Kidney (tissue), 14 donors: ENCODE measurements around the gene CLP1. TPM values are rescaled to one million over a fixed set of nuclear protein-coding genes. Genes with fewer than 3 reads are reported as not detected.

Experiments used
- DNase-seq, 5 donors: peaks; one replicate each; pipeline ENCODE4 v3.0.0-alpha.2; 2013 to 2020
- FAIRE-seq: peaks from 2 replicates; lab custom pipeline; 2012; peaks lifted over from hg19 to GRCh38; lab: Jason Lieb, UNC
- H3K27ac ChIP-seq, 2 donors: one replicate each; pipeline ENCODE4 v1.7.0; 2013; ENCODE audit warnings: low read depth in 2 of 2, low read length in 2 of 2, inconsistent platforms in 1 of 2
- H3K27me3 ChIP-seq: one replicate; pipeline ENCODE4 v1.7.1; 2013; ENCODE audit warnings: low read length, inconsistent platforms; ENCODE audit not compliant: control insufficient read depth, insufficient read depth
- H3K36me3 ChIP-seq, 3 donors: one replicate each; pipeline versions ENCODE4 v1.7.0 to v1.7.1; 2013; ENCODE audit warnings: low read length in 3 of 3, control low read depth in 1 of 3, inconsistent platforms in 1 of 3; ENCODE audit not compliant: insufficient read depth in 3 of 3, control insufficient read depth in 2 of 3
- H3K4me1 ChIP-seq, 3 donors: one replicate each; pipeline versions ENCODE4 v1.7.0 to v1.7.1; 2013; ENCODE audit warnings: low read length in 3 of 3, inconsistent platforms in 1 of 3, low read depth in 1 of 3; ENCODE audit not compliant: control insufficient read depth in 2 of 3, insufficient read depth in 2 of 3
- H3K4me3 ChIP-seq, 3 donors: one replicate each; pipeline versions ENCODE4 v1.7.0 to v1.8.1; 2013; ENCODE audit warnings: low read length in 3 of 3, control low read depth in 1 of 3, inconsistent platforms in 1 of 3
- H3K9ac ChIP-seq, 3 donors: one replicate each; pipeline versions ENCODE4 v1.7.0 to v1.7.1; 2013; ENCODE audit warnings: low read length in 3 of 3, control low read depth in 1 of 3, inconsistent platforms in 1 of 3
- H3K9me3 ChIP-seq, 3 donors: one replicate each; pipeline versions ENCODE4 v1.7.0 to v1.7.1; 2013; ENCODE audit warnings: low read length in 3 of 3, control low read depth in 1 of 3, inconsistent platforms in 1 of 3; ENCODE audit not compliant: control insufficient read depth in 2 of 3, insufficient read depth in 1 of 3
- intact Hi-C: fragments of 100-400 bp; cut with DNase I; formaldehyde crosslinking; loops from one replicate; pipeline ENCODE4 v1.11.1; 2022
- polyA plus RNA-seq: library from polyadenylated mRNA; stranded (reverse); fragments of 350-450 nt; fragmentation: Illumina TruSeq; extraction: RNeasy Lipid Tissue Mini Kit (QIAGEN cat#74804); gene quantifications from one replicate; pipeline ENCODE4 v1.2.3, GENCODE V29; 2014; ENCODE audit warnings: low read depth, low replicate concordance; ENCODE audit not compliant: insufficient read depth
- total RNA-seq: library from RNA; stranded (reverse); fragmentation: NEBNext Ultra II Directional; extraction: Animal tissue kit (Norgen Biotek cat#: 25700); gene quantifications from one replicate; pipeline ENCODE4 v1.2.1, GENCODE V29; 2021
- TF ChIP-seq, protein P1 (sequence below): IDR thresholded peaks from 3 replicates; pipeline ENCODE4 v1.5.1; 2012; ENCODE audit warnings: mild to moderate bottlenecking, moderate library complexity, borderline replicate concordance; ENCODE audit not compliant: insufficient read depth; ENCODE audit errors: extremely low read depth
- donor health status: control.
- donor health status: control.
- donor health status: control.
- donor health status: control.
- donor health status: control.
- donor health status: DM: yes; HTN: yes; CAD: no.
- donor health status: Normal renal cell carcinoma (clear cell type).

The CLP1 gene
- total and polyA plus RNA-seq, 2 donors from 2014 or later: 8.5 to 12.2 TPM

DNA sequence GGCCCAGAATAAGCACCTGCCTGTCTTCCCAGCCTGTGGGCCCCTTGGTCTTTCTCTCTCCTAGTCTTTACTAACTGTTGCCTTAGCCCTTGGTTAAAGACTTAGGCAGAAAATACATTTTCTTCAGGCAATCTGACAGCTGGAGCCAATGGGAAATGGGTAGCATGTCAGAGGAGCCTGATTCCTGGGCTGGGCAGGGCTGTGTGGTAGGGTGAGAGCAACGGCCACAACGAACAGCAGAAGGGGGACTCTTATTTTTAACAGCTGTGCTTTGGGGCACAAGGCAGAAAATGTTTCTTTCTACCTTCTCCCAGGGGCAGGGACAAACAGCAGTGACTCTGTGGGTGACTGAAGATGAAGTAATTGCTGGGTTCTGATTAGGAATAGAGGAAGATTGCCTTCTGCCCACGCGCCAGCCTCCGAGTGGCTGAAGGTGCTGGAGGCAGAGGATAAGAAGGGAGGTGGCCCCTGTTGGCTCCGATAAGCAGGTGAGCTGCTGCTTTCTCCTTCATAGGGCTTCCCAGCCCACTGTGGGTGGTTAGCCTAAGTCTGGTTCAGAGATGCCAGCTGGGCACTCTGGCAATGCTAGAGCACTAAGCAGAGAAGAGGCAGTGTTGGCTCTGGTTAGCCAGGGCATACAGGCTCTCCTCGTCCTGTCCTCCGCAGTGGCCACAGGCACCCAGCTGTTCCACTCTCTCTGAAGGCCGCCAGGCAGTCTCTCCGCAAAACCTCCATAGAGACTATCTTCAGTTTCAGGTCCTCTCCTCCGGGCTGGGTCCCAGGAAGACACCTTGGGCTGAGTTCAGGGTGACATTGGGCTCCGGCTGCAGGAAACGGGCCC is 9.4 kb upstream of the CLP1 start:
- no peaks in the 10 kb centered on the region for H3K9me3 ChIP-seq
- H3K27ac ChIP-seq: no peak overlapping the region
- intact Hi-C loops: no loop called here
- H3K27me3 ChIP-seq: peaks cover 7% of the 10 kb centered on the region
- TF ChIP-seq, protein P1, sequence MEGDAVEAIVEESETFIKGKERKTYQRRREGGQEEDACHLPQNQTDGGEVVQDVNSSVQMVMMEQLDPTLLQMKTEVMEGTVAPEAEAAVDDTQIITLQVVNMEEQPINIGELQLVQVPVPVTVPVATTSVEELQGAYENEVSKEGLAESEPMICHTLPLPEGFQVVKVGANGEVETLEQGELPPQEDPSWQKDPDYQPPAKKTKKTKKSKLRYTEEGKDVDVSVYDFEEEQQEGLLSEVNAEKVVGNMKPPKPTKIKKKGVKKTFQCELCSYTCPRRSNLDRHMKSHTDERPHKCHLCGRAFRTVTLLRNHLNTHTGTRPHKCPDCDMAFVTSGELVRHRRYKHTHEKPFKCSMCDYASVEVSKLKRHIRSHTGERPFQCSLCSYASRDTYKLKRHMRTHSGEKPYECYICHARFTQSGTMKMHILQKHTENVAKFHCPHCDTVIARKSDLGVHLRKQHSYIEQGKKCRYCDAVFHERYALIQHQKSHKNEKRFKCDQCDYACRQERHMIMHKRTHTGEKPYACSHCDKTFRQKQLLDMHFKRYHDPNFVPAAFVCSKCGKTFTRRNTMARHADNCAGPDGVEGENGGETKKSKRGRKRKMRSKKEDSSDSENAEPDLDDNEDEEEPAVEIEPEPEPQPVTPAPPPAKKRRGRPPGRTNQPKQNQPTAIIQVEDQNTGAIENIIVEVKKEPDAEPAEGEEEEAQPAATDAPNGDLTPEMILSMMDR: no peak
- H3K9ac ChIP-seq: no peak overlapping the region
- H3K4me3 ChIP-seq: no peak overlapping the region
- peaks cover 3 to 28% (median 5%) of the 10 kb centered on the region in 3 donors for H3K4me1 ChIP-seq
- FAIRE-seq (no peak), DNase-seq (peak in 4 of 5 donors; percentile 30 to 69 (median 36))
- no peaks in the 10 kb centered on the region for H3K36me3 ChIP-seq

DNA sequence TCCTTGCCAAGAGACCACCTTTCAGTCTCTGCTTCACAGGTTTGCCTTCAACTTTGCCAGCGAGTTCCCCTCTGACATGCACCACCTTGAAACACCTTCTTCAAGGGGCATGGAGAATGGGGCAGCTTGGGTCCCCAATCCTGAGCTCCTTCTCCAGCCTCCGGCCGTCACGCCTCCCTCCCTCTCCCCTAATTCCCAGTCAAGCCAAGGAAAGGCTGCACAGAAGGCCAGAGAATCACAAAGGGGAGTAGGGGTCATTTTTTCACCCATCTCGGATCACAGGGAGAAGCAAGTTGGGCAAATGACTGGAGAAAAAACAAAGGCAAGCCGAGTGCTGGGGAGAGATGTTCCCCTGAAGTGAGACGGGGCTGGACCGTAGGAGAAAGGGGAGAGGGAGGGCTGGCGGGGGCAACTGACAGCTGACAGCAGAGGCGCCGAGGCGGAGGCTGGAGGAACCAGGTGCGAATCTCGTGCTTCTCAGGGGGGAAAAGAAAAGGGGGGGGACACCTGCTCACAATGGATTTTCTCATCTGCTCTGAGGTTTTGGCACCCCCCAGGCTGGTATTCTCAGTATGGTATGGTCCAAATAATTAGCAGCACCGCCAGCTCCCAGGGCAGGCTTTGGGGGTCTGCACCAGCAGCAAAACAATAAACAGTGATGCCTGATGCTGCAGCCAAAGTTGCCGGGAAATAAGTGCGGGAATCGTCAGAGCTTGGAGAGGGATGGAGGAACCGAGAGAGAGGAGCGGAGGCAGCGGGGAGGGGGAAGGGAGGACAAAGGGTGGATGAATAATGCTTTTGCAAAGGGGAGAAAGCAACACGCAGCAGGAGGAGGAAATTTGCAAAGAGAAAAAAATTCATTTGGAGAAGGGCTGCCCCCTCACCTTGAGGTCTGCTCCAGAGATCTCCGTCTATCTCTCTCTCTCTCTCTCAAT is 8.5 kb upstream of the CLP1 start:
- DNase-seq: peak; percentile 49 to 79 (median 61)
- H3K9ac ChIP-seq: no peak overlapping the region
- H3K4me3 ChIP-seq: peak overlapping the region in 2 of 3 donors; percentile 34 to 37
- H3K4me1 ChIP-seq: peaks cover 3 to 28% (median 5%) of the 10 kb centered on the region in 3 donors
- TF ChIP-seq, protein P1: no peak
- FAIRE-seq: no peak
- no peak overlapping the region for H3K27ac ChIP-seq
- H3K27me3 ChIP-seq: peaks cover 7% of the 10 kb centered on the region
- H3K9me3 ChIP-seq: no peaks in the 10 kb centered on the region
- intact Hi-C loops: no loop called here
- no peaks in the 10 kb centered on the region for H3K36me3 ChIP-seq

DNA sequence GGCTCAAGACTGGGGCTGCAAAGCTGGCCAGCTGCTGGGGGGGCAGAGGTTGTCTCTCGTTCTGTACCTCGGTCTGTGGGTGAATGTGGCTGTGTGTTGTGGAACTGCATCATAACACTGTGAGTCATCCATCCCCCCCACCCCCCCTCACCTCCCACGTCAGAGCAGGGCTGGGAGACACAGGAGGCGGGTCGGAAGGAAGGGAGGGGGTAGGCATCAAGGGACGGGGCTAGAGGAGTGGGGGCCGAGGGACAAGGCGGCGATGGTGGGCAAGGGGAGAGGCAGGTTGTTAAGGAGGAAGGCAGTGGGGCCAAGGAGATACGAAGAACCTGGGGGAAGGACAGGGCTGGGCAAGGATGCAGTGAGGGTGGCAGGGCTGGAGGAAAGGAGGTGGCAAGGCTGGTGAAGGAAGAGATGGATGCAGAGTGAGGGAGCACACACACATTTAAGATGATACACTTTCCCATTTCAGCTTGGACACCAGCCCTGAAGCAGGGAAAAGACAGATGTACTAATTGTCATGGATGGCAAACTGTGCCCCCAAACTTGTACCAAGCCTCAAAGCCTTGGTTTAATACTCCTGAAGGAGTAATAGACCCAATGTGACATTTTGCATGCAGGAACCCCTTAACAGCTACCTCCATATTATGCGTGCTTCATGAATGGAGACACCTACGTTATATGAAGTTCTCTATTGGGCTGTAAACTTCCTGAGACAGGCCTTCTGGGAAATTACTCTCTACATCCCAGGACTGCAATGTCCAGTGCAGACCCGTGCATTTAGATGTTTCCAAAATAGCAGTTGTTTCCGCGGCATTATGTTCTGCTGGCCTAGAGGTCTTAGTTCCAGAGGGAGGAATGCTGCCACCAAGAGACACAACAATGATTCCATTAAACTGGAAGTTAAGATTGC is 7.5 kb upstream of the CLP1 start, which contains the start of gene YPEL4:
Gene YPEL4, minus strand, starts transcription at position 87 of the 913 bp plus-strand sequence. CDS start 2,805 bp downstream, outside the sequence.
- intact Hi-C loops: no loop called here
- Histone ChIP-seq H3K4me1 (peaks cover 3 to 25% (median 5%) of the 10 kb centered on the region in 3 donors), H3K27me3 (peaks cover 7% of the 10 kb centered on the region), H3K36me3 (no peaks in the 10 kb centered on the region), H3K9ac (no peak within 1 kb of the TSS), H3K4me3 (peak within 1 kb of the TSS in 2 of 3 donors; percentile 34 to 37), H3K27ac (no peak within 1 kb of the TSS), H3K9me3 (no peaks in the 10 kb centered on the region)
- DNase-seq: peak; percentile 68 to 92 (median 85)
- TF ChIP-seq, protein P1: no peak
- FAIRE-seq: no peak
